Prostate gland (tissue), 2 donors: Measurements from ENCODE around the gene STK10. TPM values are rescaled to one million over a fixed set of nuclear protein-coding genes. Genes with fewer than 3 reads are reported as not detected.

Experiments
- DNase-seq: peaks from one replicate; pipeline ENCODE4 v3.0.0-alpha.2; 2019; ENCODE audit warnings: low spot score
- H3K27ac ChIP-seq, 2 donors: fragments of 200-600 bp; sonication (generic); 2 replicates each; pipeline ENCODE4 v1.5.1; 2017 to 2019
- H3K27me3 ChIP-seq: fragments of 200-600 bp; sonication (generic); replicated peaks from 2 replicates; pipeline ENCODE4 v1.5.1; 2019; ENCODE audit not compliant: insufficient read depth
- H3K36me3 ChIP-seq, 2 donors: fragments of 200-600 bp; sonication (generic); 1 replicate in 1 of 2; 2 replicates in 1 of 2; pipeline versions ENCODE4 v1.5.1 to v1.8.1; 2017 to 2019
- H3K4me1 ChIP-seq: fragments of 200-600 bp; sonication (generic); replicated peaks from 2 replicates; pipeline ENCODE4 v1.5.1; 2019
- H3K4me3 ChIP-seq, 2 donors: fragments of 200-600 bp; sonication (generic); 2 replicates each; pipeline ENCODE4 v1.5.1; 2017 to 2019
- H3K9me3 ChIP-seq: fragments of 200-600 bp; sonication (generic); 2 replicates; pipeline ENCODE4 v1.5.1; 2017
- POLR2A ChIP-seq: fragments of 450-650 bp; IDR thresholded peaks from one replicate; pipeline ENCODE4 v1.6.1; 2016; ENCODE audit warnings: antibody characterized with exemption, mild to moderate bottlenecking
- POLR2AphosphoS5 ChIP-seq: sonication (generic); formaldehyde crosslinking; IDR thresholded peaks from one replicate; pipeline ENCODE4 v1.6.1; 2017; ENCODE audit warnings: antibody characterized with exemption
- WGBS: methylation state at CpG from one replicate; pipeline ENCODE4 v1.1.5; 2018; 5-methylcytosine and 5-hydroxymethylcytosine counted together
- intact Hi-C: fragments of 100-400 bp; cut with DNase I; formaldehyde crosslinking; loops from one replicate; pipeline ENCODE4 v1.14.2; 2022
- total RNA-seq, 2 donors: library from RNA; depleted of rRNA; stranded (reverse); fragments of >200 nt; gene quantifications; one replicate each; pipeline ENCODE4 v1.1.0, GENCODE V29; 2016
- TF ChIP-seq, protein P1 (sequence below), 4 experiments: fragments of 200-600 bp in 2 of 4; fragments of 450-650 bp in 2 of 4; sonication (generic) in 2 of 4; IDR thresholded peaks; 1 replicate in 3 of 4; 2 replicates in 1 of 4; pipeline ENCODE4 v1.5.1; 2016 to 2019; ENCODE audit warnings: antibody characterized with exemption in 4 of 4, mild to moderate bottlenecking in 2 of 4, moderate library complexity in 2 of 4

Gene STK10
- total RNA-seq, 2 donors from 2014 or later, result 4.6 to 73.3 TPM

DNA sequence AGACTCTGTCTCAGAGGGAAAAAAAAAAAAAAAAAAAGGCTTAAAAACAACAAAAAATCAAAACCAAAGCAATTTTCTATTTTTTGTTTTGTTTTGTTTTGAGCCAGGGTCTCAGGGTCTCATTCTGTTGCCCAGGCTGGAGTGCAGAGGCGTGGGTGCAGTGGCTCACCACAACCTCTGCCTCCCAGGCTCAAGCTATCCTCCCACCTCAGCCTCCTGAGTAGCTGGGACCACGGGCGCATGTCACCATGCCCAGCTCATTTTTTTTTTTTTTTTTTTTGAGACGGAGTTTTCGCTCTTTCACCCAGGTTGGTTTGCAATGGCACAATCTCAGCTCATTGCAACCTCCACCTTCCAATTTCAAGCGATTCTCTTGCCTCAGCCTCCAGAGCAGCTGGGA, 5.7 kb downstream of the STK10 start:
- H3K27me3 ChIP-seq, result no peaks in the 10 kb centered on the region
- no peak overlapping the region for H3K4me3 ChIP-seq
- intact Hi-C loops, result no loop called here
- no peaks in the 10 kb centered on the region for H3K4me1 ChIP-seq
- TF ChIP-seq, protein P1, sequence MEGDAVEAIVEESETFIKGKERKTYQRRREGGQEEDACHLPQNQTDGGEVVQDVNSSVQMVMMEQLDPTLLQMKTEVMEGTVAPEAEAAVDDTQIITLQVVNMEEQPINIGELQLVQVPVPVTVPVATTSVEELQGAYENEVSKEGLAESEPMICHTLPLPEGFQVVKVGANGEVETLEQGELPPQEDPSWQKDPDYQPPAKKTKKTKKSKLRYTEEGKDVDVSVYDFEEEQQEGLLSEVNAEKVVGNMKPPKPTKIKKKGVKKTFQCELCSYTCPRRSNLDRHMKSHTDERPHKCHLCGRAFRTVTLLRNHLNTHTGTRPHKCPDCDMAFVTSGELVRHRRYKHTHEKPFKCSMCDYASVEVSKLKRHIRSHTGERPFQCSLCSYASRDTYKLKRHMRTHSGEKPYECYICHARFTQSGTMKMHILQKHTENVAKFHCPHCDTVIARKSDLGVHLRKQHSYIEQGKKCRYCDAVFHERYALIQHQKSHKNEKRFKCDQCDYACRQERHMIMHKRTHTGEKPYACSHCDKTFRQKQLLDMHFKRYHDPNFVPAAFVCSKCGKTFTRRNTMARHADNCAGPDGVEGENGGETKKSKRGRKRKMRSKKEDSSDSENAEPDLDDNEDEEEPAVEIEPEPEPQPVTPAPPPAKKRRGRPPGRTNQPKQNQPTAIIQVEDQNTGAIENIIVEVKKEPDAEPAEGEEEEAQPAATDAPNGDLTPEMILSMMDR (IDR thresholded peaks at IDR 0.05), result no peak
- TF ChIP-seq POLR2AphosphoS5 (no peak), POLR2A (no peak)
- 98% methylated on average over 6 of the region's 6 CpGs for WGBS
- H3K9me3 ChIP-seq, result no peaks in the 10 kb centered on the region
- no peak overlapping the region for H3K27ac ChIP-seq
- DNase-seq, result no peak
- no peaks in the 10 kb centered on the region for H3K36me3 ChIP-seq

DNA sequence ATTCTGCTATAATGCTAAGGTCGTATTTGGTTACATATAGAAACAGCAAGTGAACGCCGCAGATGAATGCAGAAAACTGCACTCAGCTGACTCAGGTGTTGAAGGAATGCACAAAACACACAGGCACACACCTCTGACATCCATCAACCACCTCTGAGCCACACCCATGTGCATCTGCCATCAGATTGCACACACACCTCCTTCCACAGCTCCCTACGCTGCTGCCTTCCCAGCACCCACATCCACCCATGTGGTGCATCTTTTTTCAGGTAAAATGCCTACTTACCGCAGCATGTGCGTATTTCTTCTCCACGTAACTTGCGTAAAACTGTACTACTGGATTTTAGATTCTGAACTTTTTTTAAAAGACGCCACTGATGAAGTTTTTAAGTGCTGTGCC, 7.1 kb downstream of the STK10 start:
- WGBS, result 95% methylated on average over 9 of the region's 9 CpGs
- intact Hi-C loops, result no loop called here
- Histone ChIP-seq H3K4me3 (no peak overlapping the region), H3K27ac (no peak overlapping the region), H3K27me3 (no peaks in the 10 kb centered on the region), H3K4me1 (no peaks in the 10 kb centered on the region), H3K9me3 (no peaks in the 10 kb centered on the region), H3K36me3 (no peaks in the 10 kb centered on the region)
- DNase-seq, result no peak
- TF ChIP-seq, protein P1 (IDR thresholded peaks at IDR 0.05), result no peak
- TF ChIP-seq POLR2AphosphoS5 (no peak), POLR2A (no peak)

DNA sequence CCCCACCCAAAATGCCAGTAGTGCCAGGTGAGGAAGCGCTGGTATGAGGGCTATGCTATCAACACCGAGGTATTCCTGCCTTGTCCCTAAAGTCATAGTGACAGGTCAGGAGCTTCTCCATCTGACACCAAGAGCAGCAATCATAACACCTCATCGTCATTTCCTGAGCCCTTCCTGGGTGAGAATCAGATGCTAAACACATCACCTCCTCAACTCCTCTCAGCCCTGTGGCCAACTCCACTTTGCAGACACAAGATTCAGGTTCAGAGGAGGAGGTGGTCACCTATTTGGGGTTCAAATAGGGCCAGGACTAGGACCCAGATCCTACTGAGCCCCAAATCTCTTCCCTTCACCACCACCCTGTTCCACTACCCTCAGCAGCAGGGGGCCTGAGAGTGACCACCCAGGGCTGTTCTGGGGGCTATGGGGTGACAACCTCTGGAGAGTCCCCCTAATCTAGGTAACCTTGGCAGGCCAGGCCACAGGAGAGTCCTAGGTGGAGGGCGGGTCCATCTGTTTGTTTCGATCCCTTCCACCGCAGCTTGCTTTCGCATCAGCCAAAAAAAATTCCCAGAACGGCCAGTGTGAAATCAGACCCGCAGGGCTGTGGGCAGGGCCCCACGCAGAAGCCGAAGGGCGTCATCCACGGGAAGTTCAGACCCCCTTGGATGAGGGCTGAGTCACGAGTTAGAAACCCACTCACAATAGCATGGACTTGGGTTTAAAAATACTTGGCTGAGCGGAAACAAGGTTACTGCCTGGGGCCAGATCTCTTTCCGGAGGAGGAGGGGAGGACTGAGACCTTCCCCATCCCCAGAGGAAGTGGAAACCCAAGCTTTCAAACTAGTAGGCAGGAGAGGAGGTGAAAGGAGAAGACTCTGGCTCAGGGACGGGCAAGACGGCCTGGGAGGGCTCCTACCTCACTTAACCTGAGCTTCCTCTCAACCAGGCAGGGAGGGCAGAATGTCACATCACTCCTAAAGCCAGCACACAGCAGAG, 8.7 kb downstream of the STK10 start:
- DNase-seq, result no peak
- intact Hi-C loops, result no loop called here
- no peak overlapping the region for H3K27ac ChIP-seq

DNA sequence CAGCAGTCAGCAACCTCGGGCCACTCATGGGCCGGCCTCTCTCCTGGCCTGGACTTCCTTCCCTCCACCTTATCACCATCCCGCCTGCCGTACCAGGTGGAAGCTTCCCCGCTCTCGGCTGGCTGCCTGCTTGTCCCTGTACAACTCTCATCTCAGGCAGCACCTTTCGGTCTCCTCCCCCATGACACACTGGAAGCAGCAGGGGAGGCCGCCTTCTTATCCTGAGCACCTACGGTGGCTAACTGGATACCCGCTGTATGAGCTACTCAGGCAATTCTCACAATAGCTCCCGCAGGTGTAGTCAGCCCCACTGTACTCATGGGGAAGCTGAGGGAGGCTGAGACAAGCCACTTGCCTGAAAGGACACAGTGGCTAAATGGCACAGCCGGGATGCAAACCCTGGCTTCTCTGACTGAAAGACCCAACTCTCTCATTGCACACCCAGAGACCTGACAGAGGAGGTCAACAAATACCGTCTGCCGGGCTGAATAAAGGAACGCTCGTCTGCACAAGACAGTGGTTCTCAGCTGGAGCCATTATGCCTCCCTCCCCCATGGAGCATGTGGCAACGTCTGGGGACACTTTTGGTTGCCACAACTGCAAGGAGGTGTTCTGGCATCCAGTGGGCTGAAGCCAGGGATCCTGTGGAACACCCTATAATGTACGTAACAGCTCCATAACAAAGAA, 9.6 kb downstream of the STK10 start:
- no peak for TF ChIP-seq POLR2A
- no peak for TF ChIP-seq POLR2AphosphoS5
- TF ChIP-seq, protein P1 (IDR thresholded peaks at IDR 0.05), result no peak
- Histone ChIP-seq H3K9me3 (no peaks in the 10 kb centered on the region), H3K4me1 (no peaks in the 10 kb centered on the region), H3K36me3 (no peaks in the 10 kb centered on the region), H3K4me3 (no peak overlapping the region), H3K27me3 (no peaks in the 10 kb centered on the region), H3K27ac (no peak overlapping the region)
- WGBS, result 71% methylated on average over 18 of the region's 18 CpGs
- no peak for DNase-seq
- intact Hi-C loops, result no loop called here

More for the DNA sequence above, 8.7 kb downstream of the STK10 start:
- 58% methylated on average over 17 of the region's 18 CpGs for WGBS
- Histone ChIP-seq H3K36me3 (no peaks in the 10 kb centered on the region), H3K9me3 (no peaks in the 10 kb centered on the region), H3K4me3 (no peak overlapping the region), H3K4me1 (no peaks in the 10 kb centered on the region), H3K27me3 (no peaks in the 10 kb centered on the region)
- TF ChIP-seq, protein P1 (IDR thresholded peaks at IDR 0.05), result no peak
- TF ChIP-seq POLR2A, result no peak
- TF ChIP-seq POLR2AphosphoS5, result no peak
